C4-2B (cell line): ENCODE measurements around the gene PLD5.

Experiments used
- H3K27ac ChIP-seq: fragments of 450-650 bp; 2 replicates; pipeline ENCODE4 v1.5.1; 2017
- CTCF ChIP-seq: fragments of 450-650 bp; conservative IDR thresholded peaks from 2 replicates; pipeline ENCODE4 v1.5.1; 2017; ENCODE audit warnings: mild to moderate bottlenecking
- ZFX ChIP-seq: fragments of 450-650 bp; IDR thresholded peaks from 2 replicates; pipeline ENCODE4 v1.6.1; 2017

PLD5 gene

GRCh38 chr1:242240077-242240476, 284.4 kb downstream of the PLD5 start:
- TF ChIP-seq ZFX, result no peak
- no peak for TF ChIP-seq CTCF
- H3K27ac ChIP-seq, result no peak overlapping the region

- TF ChIP-seq CTCF (no peak), ZFX (no peak)
- H3K27ac ChIP-seq, result no peak overlapping the region
These were observed 285.1 kb downstream of the PLD5 start for GRCh38 chr1:242239398-242239797.

GRCh38 chr1:242237051-242237450, 287.4 kb downstream of the PLD5 start:
- TF ChIP-seq CTCF, result no peak

GRCh38 chr1:242228991-242229390, 295.5 kb downstream of the PLD5 start:
- TF ChIP-seq CTCF (no peak), ZFX (no peak)
- no peak overlapping the region for H3K27ac ChIP-seq

More at GRCh38 chr1:242237051-242237450, 287.4 kb downstream of the PLD5 start:
- no peak overlapping the region for H3K27ac ChIP-seq

GRCh38 chr1:242225767-242226573, 298.5 kb downstream of the PLD5 start:
- peak overlapping the region; percentile 76 for H3K27ac ChIP-seq

GRCh38 chr1:242224878-242225766, 299.4 kb downstream of the PLD5 start:
- peak overlapping the region; percentile 39; the same call in 1 of the 2 replicates for H3K27ac ChIP-seq

More at GRCh38 chr1:242225767-242226573, 298.5 kb downstream of the PLD5 start:
- no peak for TF ChIP-seq CTCF
- TF ChIP-seq ZFX, result no peak

- TF ChIP-seq ZFX, result no peak
- TF ChIP-seq CTCF, result no peak
- H3K27ac ChIP-seq, result no peak overlapping the region
These were observed 300.0 kb downstream of the PLD5 start for GRCh38 chr1:242224461-242224860.
